Tibial artery (tissue), 4 donors: Measurements from ENCODE around the gene FOXO3.

Experiments
- DNase-seq, 2 donors: peaks; one replicate each; pipeline ENCODE4 v3.0.0-alpha.2; 2019
- H3K27ac ChIP-seq, 2 donors: fragments of 200-600 bp; sonication (generic) in 1 of 2; 1 replicate in 1 of 2; 2 replicates in 1 of 2; pipeline ENCODE4 v1.5.1; 2018 to 2019; ENCODE audit warnings: mild to moderate bottlenecking in 1 of 2
- H3K27me3 ChIP-seq, 2 donors: fragments of 200-600 bp; sonication (generic) in 1 of 2; one replicate each; pipeline versions ENCODE4 v1.5.1 to v1.6.0; 2016 to 2019
- H3K36me3 ChIP-seq, 3 donors: fragments of 200-600 bp; sonication (generic) in 2 of 3; one replicate each; pipeline ENCODE4 v1.5.1; 2016 to 2019; ENCODE audit warnings: mild to moderate bottlenecking in 2 of 3
- H3K4me1 ChIP-seq, 4 donors: fragments of 200-600 bp; sonication (generic) in 2 of 4; 1 replicate in 3 of 4; 2 replicates in 1 of 4; pipeline ENCODE4 v1.5.1; 2016 to 2019
- H3K4me3 ChIP-seq, 2 donors: fragments of 200-600 bp; sonication (generic) in 1 of 2; 1 replicate in 1 of 2; 2 replicates in 1 of 2; pipeline ENCODE4 v1.5.1; 2018 to 2019; ENCODE audit warnings: mild to moderate bottlenecking in 2 of 2
- H3K9me3 ChIP-seq, 3 donors: fragments of 200-600 bp; sonication (generic) in 1 of 3; one replicate each; pipeline ENCODE4 v1.5.1; 2016 to 2019
- intact Hi-C: fragments of 100-400 bp; cut with DNase I; formaldehyde crosslinking; loops from one replicate; pipeline ENCODE4 v1.15.0; 2023; ENCODE audit warnings: low total_unique reads
- TF ChIP-seq, protein P1 (sequence below), 2 experiments: fragments of 200-600 bp in 1 of 2; fragments of 450-650 bp in 1 of 2; IDR thresholded peaks; one replicate each; pipeline ENCODE4 v1.5.1; 2017 to 2019; ENCODE audit warnings: antibody characterized with exemption in 2 of 2, mild to moderate bottlenecking in 1 of 2, moderate library complexity in 1 of 2

FOXO3 gene

GRCh38 chr6:108549741-108550140 is 11.0 kb upstream of the FOXO3 start:
- Histone ChIP-seq H3K4me3 (no peak overlapping the region), H3K36me3 (no peaks in the 10 kb centered on the region), H3K9me3 (no peaks in the 10 kb centered on the region), H3K4me1 (peaks cover 0 to 9% (median 0%) of the 10 kb centered on the region in 4 donors), H3K27me3 (no peaks in the 10 kb centered on the region), H3K27ac (no peak overlapping the region)
- intact Hi-C loops, result loop anchor here (10.0 kb wide), 1 partner anchor 455 kb away; no protein-coding TSS in a partner anchor
- TF ChIP-seq, protein P1, sequence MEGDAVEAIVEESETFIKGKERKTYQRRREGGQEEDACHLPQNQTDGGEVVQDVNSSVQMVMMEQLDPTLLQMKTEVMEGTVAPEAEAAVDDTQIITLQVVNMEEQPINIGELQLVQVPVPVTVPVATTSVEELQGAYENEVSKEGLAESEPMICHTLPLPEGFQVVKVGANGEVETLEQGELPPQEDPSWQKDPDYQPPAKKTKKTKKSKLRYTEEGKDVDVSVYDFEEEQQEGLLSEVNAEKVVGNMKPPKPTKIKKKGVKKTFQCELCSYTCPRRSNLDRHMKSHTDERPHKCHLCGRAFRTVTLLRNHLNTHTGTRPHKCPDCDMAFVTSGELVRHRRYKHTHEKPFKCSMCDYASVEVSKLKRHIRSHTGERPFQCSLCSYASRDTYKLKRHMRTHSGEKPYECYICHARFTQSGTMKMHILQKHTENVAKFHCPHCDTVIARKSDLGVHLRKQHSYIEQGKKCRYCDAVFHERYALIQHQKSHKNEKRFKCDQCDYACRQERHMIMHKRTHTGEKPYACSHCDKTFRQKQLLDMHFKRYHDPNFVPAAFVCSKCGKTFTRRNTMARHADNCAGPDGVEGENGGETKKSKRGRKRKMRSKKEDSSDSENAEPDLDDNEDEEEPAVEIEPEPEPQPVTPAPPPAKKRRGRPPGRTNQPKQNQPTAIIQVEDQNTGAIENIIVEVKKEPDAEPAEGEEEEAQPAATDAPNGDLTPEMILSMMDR (IDR thresholded peaks at IDR 0.05), result no peak
- DNase-seq, result no peak

GRCh38 chr6:108550256-108550655 is 10.5 kb upstream of the FOXO3 start:
- Histone ChIP-seq H3K36me3 (no peaks in the 10 kb centered on the region), H3K9me3 (no peaks in the 10 kb centered on the region), H3K27me3 (no peaks in the 10 kb centered on the region), H3K27ac (no peak overlapping the region), H3K4me1 (peaks cover 0 to 9% (median 1%) of the 10 kb centered on the region in 4 donors), H3K4me3 (no peak overlapping the region)
- DNase-seq, result no peak
- intact Hi-C loops, result loop anchor here (10.0 kb wide), 1 partner anchor 455 kb away; no protein-coding TSS in a partner anchor
- TF ChIP-seq, protein P1 (IDR thresholded peaks at IDR 0.05), result no peak

DNA sequence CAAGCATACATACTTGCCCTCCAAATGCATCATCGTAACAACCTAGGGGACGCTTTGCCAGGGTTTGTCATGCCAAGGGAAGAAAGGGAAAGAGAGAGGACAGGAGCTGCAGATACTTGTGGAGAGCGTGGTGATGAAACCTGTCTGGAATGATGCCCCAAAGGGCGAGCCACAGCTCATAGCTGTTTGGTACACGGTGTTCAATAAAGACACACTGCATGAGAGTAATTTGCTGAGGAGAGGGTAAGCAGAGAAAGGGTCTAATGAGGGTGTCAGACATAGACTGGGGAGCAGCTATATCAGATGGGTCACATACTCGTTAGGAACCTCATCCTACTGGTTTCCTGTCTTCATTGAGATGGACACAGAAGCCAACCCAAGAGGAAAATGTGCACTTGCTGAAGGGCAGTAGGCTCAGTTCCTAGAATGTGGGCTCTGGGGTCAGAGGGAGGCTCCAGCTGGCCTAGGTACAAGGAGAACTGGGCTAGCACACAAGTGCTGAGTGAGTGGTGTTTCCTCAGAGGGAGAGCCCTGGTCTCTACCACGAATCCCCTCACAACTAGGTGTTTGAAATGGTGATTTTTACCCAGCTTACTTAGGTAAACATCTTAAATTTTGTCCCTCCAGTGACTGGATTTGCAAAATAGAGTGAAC is 5.2 kb upstream of the FOXO3 start:
- Histone ChIP-seq H3K4me3 (no peak overlapping the region), H3K27ac (no peak overlapping the region), H3K9me3 (no peaks in the 10 kb centered on the region), H3K36me3 (no peaks in the 10 kb centered on the region), H3K27me3 (no peaks in the 10 kb centered on the region), H3K4me1 (peaks cover 0 to 27% (median 13%) of the 10 kb centered on the region in 4 donors)
- TF ChIP-seq, protein P1 (IDR thresholded peaks at IDR 0.05), result no peak
- intact Hi-C loops, result loop anchor here (2.0 to 10.0 kb wide), 3 partner anchors 449 to 827 kb away; partner anchors contain the start of gene CD164
- no peak for DNase-seq

- Histone ChIP-seq H3K36me3 (no peaks in the 10 kb centered on the region), H3K4me3 (no peak overlapping the region), H3K9me3 (no peaks in the 10 kb centered on the region), H3K27me3 (no peaks in the 10 kb centered on the region), H3K4me1 (peaks cover 0 to 27% (median 13%) of the 10 kb centered on the region in 4 donors), H3K27ac (peak overlapping the region; percentile 97 to 99)
- no peak for DNase-seq
- intact Hi-C loops, result loop anchor here (5.0 to 10.0 kb wide), 2 partner anchors 449 to 826 kb away; partner anchors contain the start of gene CD164
- TF ChIP-seq, protein P1 (IDR thresholded peaks at IDR 0.05), result no peak
Measured at GRCh38 chr6:108556250-108556649, 4.5 kb upstream of the FOXO3 start.

GRCh38 chr6:108556866-108557493 is 3.7 kb upstream of the FOXO3 start:
- no peaks in the 10 kb centered on the region for H3K27me3 ChIP-seq
- H3K9me3 ChIP-seq, result no peaks in the 10 kb centered on the region
- DNase-seq, result no peak
- H3K27ac ChIP-seq, result peak overlapping the region; percentile 97 to 99
- peaks cover 0 to 27% (median 13%) of the 10 kb centered on the region in 4 donors for H3K4me1 ChIP-seq
- TF ChIP-seq, protein P1 (IDR thresholded peaks at IDR 0.05), result no peak
- peak overlapping the region; percentile 86 to 97 for H3K4me3 ChIP-seq
- peaks cover 0 to 6% (median 5%) of the 10 kb centered on the region in 3 donors for H3K36me3 ChIP-seq
- intact Hi-C loops, result loop anchor here (5.0 to 10.0 kb wide), 2 partner anchors 448 to 825 kb away; partner anchors contain the start of gene CD164
